DOHH2 (cell line): ENCODE data around the gene PHF20.

Experiments
- EZH2phosphoT487 ChIP-seq: fragments of 200-600 bp; sonication (generic); IDR thresholded peaks from 2 replicates; pipeline ENCODE4 v1.6.1; 2017; ENCODE audit warnings: borderline replicate concordance, mild to moderate bottlenecking, antibody characterized with exemption, low read length, moderate library complexity, mixed read lengths
- TF ChIP-seq, protein P1 (sequence below): fragments of 200-600 bp; sonication (generic); IDR thresholded peaks from one replicate; pipeline ENCODE4 v1.5.1; 2014; ENCODE audit warnings: antibody characterized with exemption, mild to moderate bottlenecking, low read depth, low read length; ENCODE audit not compliant: poor library complexity, severe bottlenecking

DNA sequence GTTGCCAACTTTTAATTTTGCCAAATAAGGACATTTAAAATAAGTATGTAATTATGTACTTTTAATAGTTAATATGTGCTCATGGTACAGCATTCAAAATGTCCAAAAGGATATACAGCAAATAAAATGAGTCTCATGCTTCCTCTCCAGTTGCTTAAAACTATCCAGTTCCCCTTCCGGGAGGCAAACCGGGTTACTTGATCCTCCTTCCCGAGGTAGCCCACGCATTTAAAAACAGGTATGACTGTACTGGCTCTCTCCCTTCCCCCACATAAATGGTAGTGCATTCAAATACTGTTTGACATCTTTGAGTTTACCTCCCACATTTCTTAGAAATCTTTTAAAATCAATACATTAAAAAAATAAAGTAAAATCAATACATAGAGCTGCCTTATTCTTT, 66.4 kb downstream of the PHF20 start:
- TF ChIP-seq, protein P1, sequence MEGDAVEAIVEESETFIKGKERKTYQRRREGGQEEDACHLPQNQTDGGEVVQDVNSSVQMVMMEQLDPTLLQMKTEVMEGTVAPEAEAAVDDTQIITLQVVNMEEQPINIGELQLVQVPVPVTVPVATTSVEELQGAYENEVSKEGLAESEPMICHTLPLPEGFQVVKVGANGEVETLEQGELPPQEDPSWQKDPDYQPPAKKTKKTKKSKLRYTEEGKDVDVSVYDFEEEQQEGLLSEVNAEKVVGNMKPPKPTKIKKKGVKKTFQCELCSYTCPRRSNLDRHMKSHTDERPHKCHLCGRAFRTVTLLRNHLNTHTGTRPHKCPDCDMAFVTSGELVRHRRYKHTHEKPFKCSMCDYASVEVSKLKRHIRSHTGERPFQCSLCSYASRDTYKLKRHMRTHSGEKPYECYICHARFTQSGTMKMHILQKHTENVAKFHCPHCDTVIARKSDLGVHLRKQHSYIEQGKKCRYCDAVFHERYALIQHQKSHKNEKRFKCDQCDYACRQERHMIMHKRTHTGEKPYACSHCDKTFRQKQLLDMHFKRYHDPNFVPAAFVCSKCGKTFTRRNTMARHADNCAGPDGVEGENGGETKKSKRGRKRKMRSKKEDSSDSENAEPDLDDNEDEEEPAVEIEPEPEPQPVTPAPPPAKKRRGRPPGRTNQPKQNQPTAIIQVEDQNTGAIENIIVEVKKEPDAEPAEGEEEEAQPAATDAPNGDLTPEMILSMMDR, result no peak
- no peak for TF ChIP-seq EZH2phosphoT487
